Measurements from ENCODE around the gene KANK4.

Gene KANK4

GRCh38 chr1:62318756-62319544 lies at the start of gene KANK4:
KANK4 (minus strand) TSS chr1:62319434; CDS start chr1:62281564, 37,870 bp downstream.
- DNase-seq (ENCODE audit: low read depth): no peak
- TF ChIP-seq CTCF (conservative IDR thresholded peaks at IDR 0.05; ENCODE audit: low read depth, low read length): no peak
- no peak within 1 kb of the TSS for H3K4me3 ChIP-seq (ENCODE audit: low read depth, low read length)

- no peak for DNase-seq (ENCODE audit: low read depth)
- TF ChIP-seq CTCF (conservative IDR thresholded peaks at IDR 0.05; ENCODE audit: low read depth, low read length): no peak
- H3K4me3 ChIP-seq (ENCODE audit: low read depth, low read length): no peak overlapping the region
Measured at GRCh38 chr1:62368989-62369388, 49.8 kb upstream of the KANK4 start.

GRCh38 chr1:62367005-62367557 lies 47.8 kb upstream of the KANK4 start:
- DNase-seq (ENCODE audit: low read depth): no peak
- TF ChIP-seq CTCF (conservative IDR thresholded peaks at IDR 0.05; ENCODE audit: low read depth, low read length): no peak
- H3K4me3 ChIP-seq (ENCODE audit: low read depth, low read length): no peak overlapping the region

GRCh38 chr1:62364721-62365120 lies 45.5 kb upstream of the KANK4 start:
- no peak for TF ChIP-seq CTCF (conservative IDR thresholded peaks at IDR 0.05; ENCODE audit: low read depth, low read length)

GRCh38 chr1:62362926-62363325 lies 43.7 kb upstream of the KANK4 start:
- no peak for TF ChIP-seq CTCF (conservative IDR thresholded peaks at IDR 0.05; ENCODE audit: low read depth, low read length)
- peak; percentile 11 for DNase-seq (ENCODE audit: low read depth)
- H3K4me3 ChIP-seq (ENCODE audit: low read depth, low read length): no peak overlapping the region

More at GRCh38 chr1:62364721-62365120, 45.5 kb upstream of the KANK4 start:
- no peak overlapping the region for H3K4me3 ChIP-seq (ENCODE audit: low read depth, low read length)
- peak; percentile 11 for DNase-seq (ENCODE audit: low read depth)

GRCh38 chr1:62362061-62362917 lies 43.1 kb upstream of the KANK4 start:
- no peak for DNase-seq (ENCODE audit: low read depth)
- H3K4me3 ChIP-seq (ENCODE audit: low read depth, low read length): no peak overlapping the region
- TF ChIP-seq CTCF (conservative IDR thresholded peaks at IDR 0.05; ENCODE audit: low read depth, low read length): no peak
